T-helper 1 cell (primary cell): ENCODE measurements around the gene UPF2.
"Not testable (repeated sequence)": the region's sequence is repeated elsewhere in the genome, so short reads cannot be mapped to it uniquely, and the experiment has no call there.

Source experiments
- DNase-seq, 5 donors: peaks; one replicate each; pipeline ENCODE4 v3.0.0-alpha.2; 2012 to 2020

The UPF2 gene

GRCh38 chr10:11901833-11902475, 140.7 kb downstream of the UPF2 start:
- DNase-seq: no peak

GRCh38 chr10:11901454-11901832, 141.2 kb downstream of the UPF2 start:
- DNase-seq: no peak

- DNase-seq: no peak
These were observed 141.6 kb downstream of the UPF2 start for GRCh38 chr10:11901036-11901301.

- no peak for DNase-seq
These were observed 143.3 kb downstream of the UPF2 start for GRCh38 chr10:11899067-11899876.

- DNase-seq: no peak
These were observed 144.1 kb downstream of the UPF2 start for GRCh38 chr10:11898372-11899066.

- no peak for DNase-seq
These were observed 144.6 kb downstream of the UPF2 start for GRCh38 chr10:11898033-11898371.

GRCh38 chr10:11896549-11897200, 145.9 kb downstream of the UPF2 start:
- no peak for DNase-seq

- DNase-seq: no peak
These were observed 147.0 kb downstream of the UPF2 start for GRCh38 chr10:11895598-11895997.

GRCh38 chr10:11895108-11895466, 147.5 kb downstream of the UPF2 start:
- DNase-seq: no peak

- no peak for DNase-seq
These were observed 148.1 kb downstream of the UPF2 start for GRCh38 chr10:11894381-11895107.

GRCh38 chr10:11893749-11894278, 148.8 kb downstream of the UPF2 start:
- no peak for DNase-seq

- no peak for DNase-seq
These were observed 150.7 kb downstream of the UPF2 start for GRCh38 chr10:11891776-11892486.

- not testable (repeated sequence) for DNase-seq
These were observed 153.3 kb downstream of the UPF2 start for GRCh38 chr10:11889263-11889662.

GRCh38 chr10:11887381-11888227, 155.0 kb downstream of the UPF2 start:
- DNase-seq: no peak

- DNase-seq: no peak
These were observed 155.8 kb downstream of the UPF2 start for GRCh38 chr10:11886851-11887250.

- DNase-seq: no peak
These were observed 156.5 kb downstream of the UPF2 start for GRCh38 chr10:11886138-11886474.

- DNase-seq: no peak
These were observed 157.0 kb downstream of the UPF2 start for GRCh38 chr10:11885437-11886137.

GRCh38 chr10:11884706-11885423, 157.7 kb downstream of the UPF2 start:
- no peak for DNase-seq

GRCh38 chr10:11882646-11883375, 159.8 kb downstream of the UPF2 start:
- no peak for DNase-seq
